Left lobe of liver (tissue), 2 donors: ENCODE measurements around the gene ULBP1. TPM values are rescaled to one million over a fixed set of nuclear protein-coding genes. Genes with fewer than 3 reads are reported as not detected.
"Not testable (repeated sequence)": the region's sequence is repeated elsewhere in the genome, so short reads cannot be mapped to it uniquely, and the experiment has no call there.

ENCODE experiments used
- ATAC-seq: fragments of 200-7000 bp; cut with Tn5 transposase; one replicate; pipeline ENCODE4 v1.9.1; 2020; ENCODE audit warnings: mild to moderate bottlenecking, moderate library complexity
- DNase-seq: peaks from one replicate; pipeline ENCODE4 v3.0.0-alpha.2; 2020; ENCODE audit warnings: low spot score
- total RNA-seq: library from RNA; stranded (reverse); gene quantifications from one replicate; pipeline ENCODE4 v1.2.1, GENCODE V29; 2021
- donor health status: DM: no; HTN: no; CAD: no; lungs with moderate emphysema.
- donor health status: DM: no; HTN: yes; CAD: no.

The ULBP1 gene
- total RNA-seq, 1 donor from 2014 or later, result 0.08 TPM

- peak; percentile 87 for ATAC-seq
- no peak for DNase-seq
Measured at GRCh38 chr6:149950423-149950822, 13.3 kb upstream of the ULBP1 start.

GRCh38 chr6:149951096-149951495 lies 12.6 kb upstream of the ULBP1 start:
- ATAC-seq (no peak), DNase-seq (no peak)

- DNase-seq, result no peak
- no peak for ATAC-seq
Measured at GRCh38 chr6:149951626-149952025, 12.1 kb upstream of the ULBP1 start.

GRCh38 chr6:149953390-149953789 lies 10.4 kb upstream of the ULBP1 start:
- ATAC-seq, DNase-seq: not testable (repeated sequence)

GRCh38 chr6:149953934-149954327 lies 9.8 kb upstream of the ULBP1 start:
- ATAC-seq, result peak; percentile 65
- not testable (repeated sequence) for DNase-seq

GRCh38 chr6:149954328-149954983 lies 9.3 kb upstream of the ULBP1 start:
- DNase-seq, ATAC-seq: not testable (repeated sequence)

- not testable (repeated sequence) for DNase-seq, ATAC-seq
Measured at GRCh38 chr6:149954984-149955653, 8.6 kb upstream of the ULBP1 start.

GRCh38 chr6:149955654-149956317 lies 8.0 kb upstream of the ULBP1 start:
- DNase-seq, ATAC-seq: not testable (repeated sequence)

GRCh38 chr6:149958124-149958523 lies 5.6 kb upstream of the ULBP1 start:
- not testable (repeated sequence) for DNase-seq, ATAC-seq

GRCh38 chr6:149959806-149960205 lies 3.9 kb upstream of the ULBP1 start:
- ATAC-seq, result not testable (repeated sequence)

GRCh38 chr6:149960488-149960887 lies 3.3 kb upstream of the ULBP1 start:
- no peak for ATAC-seq
- no peak for DNase-seq

More at GRCh38 chr6:149959806-149960205, 3.9 kb upstream of the ULBP1 start:
- not testable (repeated sequence) for DNase-seq

- DNase-seq (peak; percentile 16), ATAC-seq (no peak)
Measured at GRCh38 chr6:149961728-149962425, 1.9 kb upstream of the ULBP1 start.

GRCh38 chr6:149962461-149963211 lies 1.1 kb upstream of the ULBP1 start:
- no peak for ATAC-seq
- DNase-seq, result peak; percentile 38

GRCh38 chr6:149963212-149963461 lies 606 bp upstream of the ULBP1 start:
- ATAC-seq (peak; percentile 19), DNase-seq (no peak)

GRCh38 chr6:149964308-149965193 lies 808 bp downstream of the ULBP1 start:
- ATAC-seq, result no peak
- peak; percentile 37 for DNase-seq

- no peak for ATAC-seq
- DNase-seq, result peak; percentile 34
Measured at GRCh38 chr6:149965194-149966020, 1.7 kb downstream of the ULBP1 start.

GRCh38 chr6:149966319-149966718 lies 2.6 kb downstream of the ULBP1 start:
- peak; percentile 16 for DNase-seq
- not testable (repeated sequence) for ATAC-seq

GRCh38 chr6:149967591-149967990 lies 3.8 kb downstream of the ULBP1 start:
- DNase-seq, result peak; percentile 18
- no peak for ATAC-seq

GRCh38 chr6:149967999-149968398 lies 4.3 kb downstream of the ULBP1 start:
- peak; percentile 22 for DNase-seq
- not testable (repeated sequence) for ATAC-seq
